A549 (cell line): ENCODE measurements around the gene BACE1. TPM values are rescaled to one million over a fixed set of nuclear protein-coding genes. Genes with fewer than 3 reads are reported as not detected.
"Not testable (repeated sequence)": the region's sequence is repeated elsewhere in the genome, so short reads cannot be mapped to it uniquely, and the experiment has no call there.

Experiments
- ATAC-seq, 2 experiments: fragments of 200-7000 bp in 1 of 2; fragments of >200 bp in 1 of 2; cut with Nextera tagmentation in 1 of 2; cut with Tn5 transposase in 1 of 2; 3 replicates each; pipeline versions ENCODE4 v1.8.0 to v1.9.1; 2018 to 2020; ENCODE audit warnings: mild to moderate bottlenecking in 1 of 2, moderate library complexity in 1 of 2
- CTCF ChIA-PET: fragments of 300-600 bp; sonication (Branson Sonifier 250); formaldehyde crosslinking; extraction: SDS; loops from one replicate; lab custom pipeline; 2021; ENCODE audit warnings: antibody characterized with exemption, inconsistent platforms; lab: Yijun Ruan, JAX
- POLR2A ChIA-PET: fragments of 350-600 bp; formaldehyde crosslinking; extraction: SDS; loops from one replicate; lab custom pipeline; 2021; ENCODE audit warnings: antibody characterized with exemption, inconsistent platforms; lab: Yijun Ruan, JAX
- DNase-seq, 2 experiments: peaks; one replicate each; pipeline versions ENCODE4 v3.0.0 to v3.0.0-alpha.2; 2011 to 2016; ENCODE audit warnings: low read depth in 1 of 2, low spot score in 1 of 2
- FAIRE-seq: peaks from 2 replicates; lab custom pipeline; 2011; peaks lifted over from hg19 to GRCh38; lab: Jason Lieb, UNC
- H3K27ac ChIP-seq, 2 experiments: fragments of >200 bp; sonication (Bioruptor Twin); formaldehyde crosslinking; 3 replicates each; pipeline ENCODE4 v1.5.1; 2016 to 2017
- H3K4me1 ChIP-seq: fragments of >200 bp; sonication (Bioruptor Twin); formaldehyde crosslinking; 3 replicates; pipeline ENCODE4 v1.6.1; 2016
- H3K4me2 ChIP-seq: fragments of >200 bp; sonication (Bioruptor Twin); formaldehyde crosslinking; 3 replicates; pipeline ENCODE4 v1.6.1; 2016
- H3K4me3 ChIP-seq: fragments of >200 bp; sonication (Bioruptor Twin); formaldehyde crosslinking; 3 replicates; pipeline ENCODE4 v1.5.1; 2016
- H3K9me3 ChIP-seq: fragments of >200 bp; sonication (Bioruptor Twin); formaldehyde crosslinking; 3 replicates; pipeline ENCODE4 v1.6.1; 2016
- ATOH8 ChIP-seq: fragments of 250-450 bp; sonication (Bioruptor Pico); IDR thresholded peaks from 2 replicates; pipeline ENCODE4 v1.5.0; 2020; ENCODE audit warnings: low read depth, mild to moderate bottlenecking, moderate library complexity
- FOSL2 ChIP-seq, 2 experiments: fragments of 450-650 bp in 1 of 2; fragments of >200 bp in 1 of 2; sonication (Bioruptor Twin) in 1 of 2; formaldehyde crosslinking; IDR thresholded peaks; 2 replicates each; pipeline versions ENCODE4 v1.5.0 to v1.6.1; 2016 to 2020; ENCODE audit warnings: mild to moderate bottlenecking in 1 of 2, moderate library complexity in 1 of 2
- HDAC2 ChIP-seq: fragments of 200-600 bp; sonication (generic); IDR thresholded peaks from 2 replicates; pipeline ENCODE4 v1.6.1; 2016
- HES2 ChIP-seq: fragments of >200 bp; sonication (Bioruptor Twin); formaldehyde crosslinking; IDR thresholded peaks from 2 replicates; pipeline ENCODE4 v1.6.1; 2016
- JUNB ChIP-seq: fragments of >200 bp; sonication (Bioruptor Twin); formaldehyde crosslinking; IDR thresholded peaks from 2 replicates; pipeline ENCODE4 v1.6.1; 2016
- KDM1A ChIP-seq: fragments of 200-600 bp; sonication (generic); IDR thresholded peaks from 2 replicates; pipeline ENCODE4 v1.6.1; 2016; ENCODE audit warnings: low read depth, mild to moderate bottlenecking
- KDM5A ChIP-seq: fragments of 200-600 bp; sonication (generic); IDR thresholded peaks from 2 replicates; pipeline ENCODE4 v1.6.1; 2016; ENCODE audit warnings: antibody characterized with exemption, mild to moderate bottlenecking
- NR3C1 ChIP-seq: fragments of >200 bp; sonication (Bioruptor Twin); formaldehyde crosslinking; IDR thresholded peaks from 3 replicates; pipeline ENCODE4 v1.6.1; 2017
- PBX3 ChIP-seq: IDR thresholded peaks from 2 replicates; pipeline ENCODE4 v1.6.1; 2012
- PHF8 ChIP-seq: fragments of 200-600 bp; sonication (generic); IDR thresholded peaks from 2 replicates; pipeline ENCODE4 v1.6.1; 2016; ENCODE audit warnings: low read depth, mild to moderate bottlenecking, antibody characterized with exemption, moderate library complexity, borderline replicate concordance
- RAD21 ChIP-seq, 2 experiments: fragments of >200 bp in 1 of 2; sonication (Bioruptor Twin) in 1 of 2; formaldehyde crosslinking in 1 of 2; IDR thresholded peaks in 1 of 2; conservative IDR thresholded peaks in 1 of 2; 2 replicates in 1 of 2; 3 replicates in 1 of 2; pipeline ENCODE4 v1.6.1; 2012 to 2018; ENCODE audit warnings: inconsistent platforms in 1 of 2
- TP53 ChIP-seq: fragments of 250-450 bp; sonication (Bioruptor Pico); IDR thresholded peaks from 2 replicates; pipeline ENCODE4 v1.5.0; 2021; ENCODE audit warnings: mild to moderate bottlenecking, moderate library complexity
- USF2 ChIP-seq: fragments of 450-650 bp; IDR thresholded peaks from 2 replicates; pipeline ENCODE4 v1.6.1; 2014; ENCODE audit warnings: antibody characterized with exemption
- ZC3H11A ChIP-seq: fragments of 450-650 bp; IDR thresholded peaks from 2 replicates; pipeline ENCODE4 v1.6.1; 2014; ENCODE audit warnings: antibody characterized with exemption, mild to moderate bottlenecking
- ZNF302 ChIP-seq: fragments of 250-450 bp; sonication (Bioruptor Pico); IDR thresholded peaks from 2 replicates; pipeline ENCODE4 v1.9.0; 2021; ENCODE audit warnings: inconsistent platforms, mild to moderate bottlenecking, moderate library complexity
- ZSCAN20 ChIP-seq: fragments of 250-450 bp; sonication (Bioruptor Pico); IDR thresholded peaks from 2 replicates; pipeline ENCODE4 v1.8.0; 2022; ENCODE audit warnings: mild to moderate bottlenecking, moderate library complexity
- WGBS: methylation state at CpG from one replicate; pipeline ENCODE4 v1.1.6; 2017; ENCODE audit errors: missing lambda C conversion rate; 5-methylcytosine and 5-hydroxymethylcytosine counted together
- polyA plus RNA-seq, 4 experiments: library from polyadenylated mRNA; depleted of rRNA in 3 of 4; stranded (reverse); fragments of >200 nt; fragmentation: RNase III in 1 of 4; extraction: RNeasy Plus Mini Kit Qiagen cat#74134 plus additional on column Dnase treatment in 1 of 4; gene quantifications; 2 replicates in 3 of 4; 3 replicates in 1 of 4; pipeline ENCODE4 v1.2.3, GENCODE V29; 2011 to 2017

BACE1 gene
- polyA plus RNA-seq, 2 of the 4 experiments (the other 2 are of a cell fraction) = 6.1 to 7.8 TPM

GRCh38 chr11:117271208-117271607 is 44.8 kb downstream of the BACE1 start (continued):
- TF ChIP-seq PHF8 (no peak), RAD21 (conservative IDR thresholded peaks at IDR 0.05 in 1 of 2, IDR thresholded peaks at IDR 0.05 in 1 of 2) (no peak), NR3C1 (no peak), USF2 (no peak), PBX3 (no peak), JUNB (no peak), ZNF302 (CRISPR knock-in tag) (no peak)

GRCh38 chr11:117269856-117270255 is 46.2 kb downstream of the BACE1 start:
- CTCF ChIA-PET = no interaction called here
- TF ChIP-seq KDM5A = no peak
- no peak for TF ChIP-seq HES2
- TF ChIP-seq ZSCAN20 (CRISPR knock-in tag) = no peak
- no peak for TF ChIP-seq FOSL2 (IDR thresholded peaks at IDR 0.05)
- TF ChIP-seq FOSL2 (CRISPR knock-in tag; IDR thresholded peaks at IDR 0.05) = no peak
- TF ChIP-seq TP53 (CRISPR knock-in tag) = no peak
- Histone ChIP-seq H3K4me2 (no peak overlapping the region), H3K27ac (no peak overlapping the region), H3K4me3 (no peak overlapping the region), H3K9me3 (0 out of 3 replicates have a peak, but pooled peaks cover 2% of the 10 kb centered on the region), H3K4me1 (no peaks in the 10 kb centered on the region)
- no peak for DNase-seq
- POLR2A ChIA-PET = no interaction called here
- no peak for FAIRE-seq
- WGBS = 100% methylated on average over 2 of the region's 2 CpGs
- ATAC-seq = no peak

- FAIRE-seq = no peak
- TF ChIP-seq HDAC2 (no peak), KDM1A (no peak), RAD21 (conservative IDR thresholded peaks at IDR 0.05 in 1 of 2, IDR thresholded peaks at IDR 0.05 in 1 of 2) (no peak), ATOH8 (CRISPR knock-in tag) (no peak), ZC3H11A (no peak)
- TF ChIP-seq, all 56 proteins: peak for 0
- no peak for DNase-seq
- no peak for ATAC-seq
- no peak overlapping the region for H3K4me3 ChIP-seq
- no peak overlapping the region for H3K4me2 ChIP-seq
- no peaks in the 10 kb centered on the region for H3K4me1 ChIP-seq
- 90% methylated on average over 2 of the region's 2 CpGs for WGBS
- H3K27ac ChIP-seq = no peak overlapping the region
- H3K9me3 ChIP-seq = no peaks in the 10 kb centered on the region
- ChIA-PET CTCF (no interaction called here), POLR2A (no interaction called here)
Measured at GRCh38 chr11:117265745-117266144, 50.3 kb downstream of the BACE1 start.

GRCh38 chr11:117264624-117265323 is 51.3 kb downstream of the BACE1 start:
- ATAC-seq, H3K27ac ChIP-seq, POLR2A ChIA-PET, FAIRE-seq, H3K4me1 ChIP-seq, H3K9me3 ChIP-seq, DNase-seq, CTCF ChIA-PET, H3K4me3 ChIP-seq, H3K4me2 ChIP-seq: not testable (repeated sequence)
- 93% methylated on average over 7 of the region's 7 CpGs for WGBS
